ENCODE results near the gene KDM2B.

Gene KDM2B

GRCh38 chr12:121603581-121603980 lies 22.8 kb upstream of the KDM2B start:
- Histone ChIP-seq H3K4me1 (ENCODE audit: control insufficient read depth in 2 of 2, insufficient read depth in 1 of 2, low read depth in 1 of 2, low read length in 2 of 2) (no peaks in the 10 kb centered on the region), H3K23ac (ENCODE audit: low read depth, low read length, poor library complexity) (no peak overlapping the region), H3K9ac (ENCODE audit: low read depth, low read length, poor library complexity) (no peak overlapping the region), H3K14ac (ENCODE audit: low read length) (no peak overlapping the region), H3K27me3 (ENCODE audit: control insufficient read depth in 3 of 3, insufficient read depth in 3 of 3, low read depth in 1 of 3, low read length in 3 of 3) (no peaks in the 10 kb centered on the region), H2BK15ac (ENCODE audit: low read length) (no peak overlapping the region), H3K4me3 (ENCODE audit: low read length in 2 of 2) (no peak overlapping the region), H3K4me2 (ENCODE audit: insufficient read depth, low read length, poor library complexity, severe bottlenecking) (no peak overlapping the region), H3K4ac (ENCODE audit: low read length) (no peak overlapping the region), H3K18ac (ENCODE audit: low read length) (no peak overlapping the region), H3K36me3 (replicated peaks in 1 of 2; ENCODE audit: control insufficient read depth in 2 of 2, insufficient read depth in 2 of 2, low read length in 2 of 2) (peaks cover 0 to under 1% of the 10 kb centered on the region in 2 donors), H2BK12ac (ENCODE audit: low read length) (no peak overlapping the region), H3K79me1 (ENCODE audit: low read depth, low read length) (no peaks in the 10 kb centered on the region), H2BK5ac (ENCODE audit: low read length) (no peak overlapping the region), H3K9me3 (replicated peaks in 1 of 2; ENCODE audit: control insufficient read depth in 2 of 2, insufficient read depth in 1 of 2, low read depth in 1 of 2, low read length in 2 of 2) (no peaks in the 10 kb centered on the region), H4K8ac (ENCODE audit: low read depth, low read length) (no peak overlapping the region), H3K27ac (replicated peaks; ENCODE audit: low read length) (no peak overlapping the region), H4K91ac (ENCODE audit: low read depth, low read length, poor library complexity) (no peak overlapping the region), H2BK120ac (ENCODE audit: low read depth, low read length) (no peak overlapping the region), H2AK5ac (ENCODE audit: low read depth, low read length) (no peak overlapping the region), H2AFZ (ENCODE audit: low read length) (no peak overlapping the region)
- DNase-seq (ENCODE audit: low spot score), result no peak
- WGBS, 2 donors (ENCODE audit: extremely low coverage in 2 of 2, insufficient read length in 2 of 2, insufficient replicate concordance in 1 of 2), result no CpG with 5 or more reads among the region's 6 CpGs

- Histone ChIP-seq H3K27me3 (ENCODE audit: control insufficient read depth in 3 of 3, insufficient read depth in 3 of 3, low read depth in 1 of 3, low read length in 3 of 3) (no peaks in the 10 kb centered on the region), H2AK5ac (ENCODE audit: low read depth, low read length) (no peak overlapping the region), H3K4me3 (ENCODE audit: low read length in 2 of 2) (no peak overlapping the region), H2BK12ac (ENCODE audit: low read length) (no peak overlapping the region), H3K4ac (ENCODE audit: low read length) (no peak overlapping the region), H3K4me1 (ENCODE audit: control insufficient read depth in 2 of 2, insufficient read depth in 1 of 2, low read depth in 1 of 2, low read length in 2 of 2) (no peaks in the 10 kb centered on the region), H4K91ac (ENCODE audit: low read depth, low read length, poor library complexity) (no peak overlapping the region), H3K27ac (replicated peaks; ENCODE audit: low read length) (no peak overlapping the region), H3K18ac (ENCODE audit: low read length) (no peak overlapping the region), H4K8ac (ENCODE audit: low read depth, low read length) (no peak overlapping the region), H2AFZ (ENCODE audit: low read length) (no peak overlapping the region), H2BK5ac (ENCODE audit: low read length) (no peak overlapping the region), H3K14ac (ENCODE audit: low read length) (no peak overlapping the region), H2BK120ac (ENCODE audit: low read depth, low read length) (no peak overlapping the region), H3K23ac (ENCODE audit: low read depth, low read length, poor library complexity) (no peak overlapping the region), H3K36me3 (replicated peaks in 1 of 2; ENCODE audit: control insufficient read depth in 2 of 2, insufficient read depth in 2 of 2, low read length in 2 of 2) (peaks cover 2 to 7% of the 10 kb centered on the region in 2 donors), H2BK15ac (ENCODE audit: low read length) (no peak overlapping the region), H3K4me2 (ENCODE audit: insufficient read depth, low read length, poor library complexity, severe bottlenecking) (no peak overlapping the region), H3K9me3 (replicated peaks in 1 of 2; ENCODE audit: control insufficient read depth in 2 of 2, insufficient read depth in 1 of 2, low read depth in 1 of 2, low read length in 2 of 2) (no peaks in the 10 kb centered on the region), H3K9ac (ENCODE audit: low read depth, low read length, poor library complexity) (no peak overlapping the region), H3K79me1 (ENCODE audit: low read depth, low read length) (no peaks in the 10 kb centered on the region)
- DNase-seq (ENCODE audit: low spot score), result no peak
- 100% methylated on average over 3 of the region's 6 CpGs; no CpG with 5 or more reads in 1 of the 2 donors for WGBS, 2 donors (ENCODE audit: extremely low coverage in 2 of 2, insufficient read length in 2 of 2, insufficient replicate concordance in 1 of 2)
Observed at GRCh38 chr12:121602766-121603165, 21.9 kb upstream of the KDM2B start.

- WGBS, 2 donors (ENCODE audit: extremely low coverage in 2 of 2, insufficient read length in 2 of 2, insufficient replicate concordance in 1 of 2), result no CpG with 5 or more reads among the region's 6 CpGs
- Histone ChIP-seq H3K18ac (ENCODE audit: low read length) (peak overlapping the region; percentile 71), H3K4ac (ENCODE audit: low read length) (no peak overlapping the region), H3K4me1 (ENCODE audit: control insufficient read depth in 2 of 2, insufficient read depth in 1 of 2, low read depth in 1 of 2, low read length in 2 of 2) (no peaks in the 10 kb centered on the region), H2AK5ac (ENCODE audit: low read depth, low read length) (no peak overlapping the region), H3K23ac (ENCODE audit: low read depth, low read length, poor library complexity) (no peak overlapping the region), H3K36me3 (replicated peaks in 1 of 2; ENCODE audit: control insufficient read depth in 2 of 2, insufficient read depth in 2 of 2, low read length in 2 of 2) (peaks cover 10 to 22% of the 10 kb centered on the region in 2 donors), H2BK5ac (ENCODE audit: low read length) (no peak overlapping the region), H2BK120ac (ENCODE audit: low read depth, low read length) (no peak overlapping the region), H3K9ac (ENCODE audit: low read depth, low read length, poor library complexity) (no peak overlapping the region), H3K14ac (ENCODE audit: low read length) (no peak overlapping the region), H2BK12ac (ENCODE audit: low read length) (no peak overlapping the region), H3K27ac (replicated peaks; ENCODE audit: low read length) (no peak overlapping the region), H4K8ac (ENCODE audit: low read depth, low read length) (no peak overlapping the region), H3K79me1 (ENCODE audit: low read depth, low read length) (no peaks in the 10 kb centered on the region), H2BK15ac (ENCODE audit: low read length) (no peak overlapping the region), H2AFZ (ENCODE audit: low read length) (no peak overlapping the region), H3K4me2 (ENCODE audit: insufficient read depth, low read length, poor library complexity, severe bottlenecking) (no peak overlapping the region), H4K91ac (ENCODE audit: low read depth, low read length, poor library complexity) (no peak overlapping the region), H3K9me3 (replicated peaks in 1 of 2; ENCODE audit: control insufficient read depth in 2 of 2, insufficient read depth in 1 of 2, low read depth in 1 of 2, low read length in 2 of 2) (no peaks in the 10 kb centered on the region), H3K27me3 (ENCODE audit: control insufficient read depth in 3 of 3, insufficient read depth in 3 of 3, low read depth in 1 of 3, low read length in 3 of 3) (no peaks in the 10 kb centered on the region), H3K4me3 (ENCODE audit: low read length in 2 of 2) (no peak overlapping the region)
- no peak for DNase-seq (ENCODE audit: low spot score)
Observed at GRCh38 chr12:121600702-121601336, 20.0 kb upstream of the KDM2B start.

- no peak overlapping the region for H3K4ac ChIP-seq (ENCODE audit: low read length)
- no peak overlapping the region for H2BK12ac ChIP-seq (ENCODE audit: low read length)
- H3K4me2 ChIP-seq (ENCODE audit: insufficient read depth, low read length, poor library complexity, severe bottlenecking), result no peak overlapping the region
- no peak for DNase-seq (ENCODE audit: low spot score)
- H2BK15ac ChIP-seq (ENCODE audit: low read length), result no peak overlapping the region
- no peak overlapping the region for H3K27ac ChIP-seq (replicated peaks; ENCODE audit: low read length)
- H3K36me3 ChIP-seq (replicated peaks in 1 of 2; ENCODE audit: control insufficient read depth in 2 of 2, insufficient read depth in 2 of 2, low read length in 2 of 2), result peaks cover 30 to 47% of the 10 kb centered on the region in 2 donors
- no CpG with 5 or more reads among the region's 5 CpGs for WGBS, 2 donors (ENCODE audit: extremely low coverage in 2 of 2, insufficient read length in 2 of 2, insufficient replicate concordance in 1 of 2)
- no peak overlapping the region for H4K91ac ChIP-seq (ENCODE audit: low read depth, low read length, poor library complexity)
- no peak overlapping the region for H3K4me3 ChIP-seq (ENCODE audit: low read length in 2 of 2)
- H3K27me3 ChIP-seq (ENCODE audit: control insufficient read depth in 3 of 3, insufficient read depth in 3 of 3, low read depth in 1 of 3, low read length in 3 of 3), result no peaks in the 10 kb centered on the region
- H3K9ac ChIP-seq (ENCODE audit: low read depth, low read length, poor library complexity), result no peak overlapping the region
- H2BK5ac ChIP-seq (ENCODE audit: low read length), result no peak overlapping the region
- peaks cover 2% of the 10 kb centered on the region for H3K79me1 ChIP-seq (ENCODE audit: low read depth, low read length)
- H3K23ac ChIP-seq (ENCODE audit: low read depth, low read length, poor library complexity), result no peak overlapping the region
- no peaks in the 10 kb centered on the region for H3K9me3 ChIP-seq (replicated peaks in 1 of 2; ENCODE audit: control insufficient read depth in 2 of 2, insufficient read depth in 1 of 2, low read depth in 1 of 2, low read length in 2 of 2)
- H2AFZ ChIP-seq (ENCODE audit: low read length), result no peak overlapping the region
- no peaks in the 10 kb centered on the region for H3K4me1 ChIP-seq (ENCODE audit: control insufficient read depth in 2 of 2, insufficient read depth in 1 of 2, low read depth in 1 of 2, low read length in 2 of 2)
- no peak overlapping the region for H2BK120ac ChIP-seq (ENCODE audit: low read depth, low read length)
- no peak overlapping the region for H3K18ac ChIP-seq (ENCODE audit: low read length)
- no peak overlapping the region for H3K14ac ChIP-seq (ENCODE audit: low read length)
- no peak overlapping the region for H2AK5ac ChIP-seq (ENCODE audit: low read depth, low read length)
- H4K8ac ChIP-seq (ENCODE audit: low read depth, low read length), result no peak overlapping the region
Observed at GRCh38 chr12:121596526-121596925, 15.7 kb upstream of the KDM2B start.

Data from neuronal stem cell (in vitro differentiated cells).